HepG2 (cell line): Measurements from ENCODE around the gene TRAPPC12. TPM values are rescaled to one million over a fixed set of nuclear protein-coding genes. Genes with fewer than 3 reads are reported as not detected.

Source experiments
- CCAR2 ChIP-seq: fragments of 200-400 bp; formaldehyde crosslinking; optimal IDR thresholded peaks from 2 replicates; pipeline ENCODE3; 2018; ENCODE audit warnings: low read depth, mild to moderate bottlenecking, low read length, moderate library complexity
- EZH2 ChIP-seq: conservative IDR thresholded peaks from 2 replicates; pipeline ENCODE4 v1.6.1; 2012; ENCODE audit warnings: mild to moderate bottlenecking, low read depth, low read length, moderate library complexity
- NAIF1 ChIP-seq: sonication (generic); formaldehyde crosslinking; IDR thresholded peaks from 2 replicates; pipeline ENCODE4 v1.5.0; 2020; ENCODE audit warnings: mild to moderate bottlenecking, missing genetic modification reagents, borderline replicate concordance
- PATZ1 ChIP-seq: sonication (generic); formaldehyde crosslinking; IDR thresholded peaks from 2 replicates; pipeline ENCODE4 v1.4.0; 2020; ENCODE audit warnings: missing genetic modification reagents
- PHF21A ChIP-seq: sonication (generic); formaldehyde crosslinking; IDR thresholded peaks from 2 replicates; pipeline ENCODE4 v1.5.0; 2020; ENCODE audit warnings: mild to moderate bottlenecking, missing genetic modification reagents
- POLR2AphosphoS2 ChIP-seq: IDR thresholded peaks from 2 replicates; pipeline ENCODE4 v1.6.1; 2011; ENCODE audit warnings: low read depth, low read length, improper control_type of control experiment
- POLR2G ChIP-seq: fragments of 200-400 bp; formaldehyde crosslinking; IDR thresholded peaks from 2 replicates; pipeline ENCODE4 v1.6.1; 2018; ENCODE audit warnings: mild to moderate bottlenecking, low read depth, low read length, moderate library complexity
- RARA ChIP-seq: IDR thresholded peaks from 2 replicates; pipeline ENCODE4 v1.6.1; 2016; ENCODE audit warnings: missing genetic modification reagents, missing compliant biosample characterization
- SATB2 ChIP-seq: sonication (generic); formaldehyde crosslinking; IDR thresholded peaks from 2 replicates; pipeline ENCODE4 v1.5.0; 2020; ENCODE audit warnings: missing genetic modification reagents
- SMARCE1 ChIP-seq: fragments of 450-650 bp; IDR thresholded peaks from 2 replicates; pipeline ENCODE4 v1.6.1; 2017; ENCODE audit warnings: borderline replicate concordance
- SRY ChIP-seq: sonication (generic); formaldehyde crosslinking; IDR thresholded peaks from 2 replicates; pipeline ENCODE4 v1.8.0; 2022; ENCODE audit warnings: mild to moderate bottlenecking, missing genetic modification reagents
- TEF ChIP-seq: sonication (generic); formaldehyde crosslinking; IDR thresholded peaks from 2 replicates; pipeline ENCODE4 v1.5.0; 2020; ENCODE audit warnings: missing genetic modification reagents
- YY1 ChIP-seq: IDR thresholded peaks from 2 replicates; pipeline ENCODE4 v1.6.1; 2011; ENCODE audit warnings: low read length, low read depth, moderate library complexity, mild to moderate bottlenecking; ENCODE audit not compliant: insufficient read depth, insufficient replicate concordance
- ZBTB10 ChIP-seq: sonication (generic); formaldehyde crosslinking; IDR thresholded peaks from 2 replicates; pipeline ENCODE4 v1.4.0; 2020; ENCODE audit warnings: missing genetic modification reagents, borderline replicate concordance
- ZFP36L1 ChIP-seq: sonication (generic); formaldehyde crosslinking; IDR thresholded peaks from 2 replicates; pipeline ENCODE4 v1.8.0; 2022; ENCODE audit warnings: mild to moderate bottlenecking, missing genetic modification reagents, moderate library complexity
- ZNF512B ChIP-seq: sonication (generic); formaldehyde crosslinking; IDR thresholded peaks from 2 replicates; pipeline ENCODE4 v1.5.1; 2020; ENCODE audit warnings: missing genetic modification reagents, mild to moderate bottlenecking, borderline replicate concordance
- ZNF546 ChIP-seq: sonication (generic); formaldehyde crosslinking; conservative IDR thresholded peaks from 2 replicates; pipeline ENCODE4 v1.8.1; 2023; ENCODE audit warnings: mild to moderate bottlenecking, missing genetic modification reagents
- ZNF556 ChIP-seq: sonication (generic); formaldehyde crosslinking; IDR thresholded peaks from 2 replicates; pipeline ENCODE4 v1.4.0; 2020; ENCODE audit warnings: mild to moderate bottlenecking, missing genetic modification reagents, borderline replicate concordance
- ZNF674 ChIP-seq: sonication (generic); formaldehyde crosslinking; IDR thresholded peaks from 2 replicates; pipeline ENCODE4 v1.5.0; 2020; ENCODE audit warnings: low read depth, mild to moderate bottlenecking, missing genetic modification reagents
- ZNF816 ChIP-seq: sonication (generic); formaldehyde crosslinking; IDR thresholded peaks from 2 replicates; pipeline ENCODE4 v1.8.0; 2022; ENCODE audit warnings: missing genetic modification reagents, mild to moderate bottlenecking, borderline replicate concordance
- ZNF883 ChIP-seq: sonication (generic); formaldehyde crosslinking; IDR thresholded peaks from 2 replicates; pipeline ENCODE4 v1.5.1; 2020; ENCODE audit warnings: mild to moderate bottlenecking, missing genetic modification reagents; ENCODE audit errors: not compliant biosample characterization
- polyA plus RNA-seq, 8 experiments: library from polyadenylated mRNA; depleted of rRNA in 3 of 8; stranded (reverse) in 7 of 8; unstranded in 1 of 8; fragments of >200 nt; fragmentation: Illumina TruSeq in 4 of 8; extraction: Trizol in 4 of 8; gene quantifications; 2 replicates each; pipeline versions ENCODE4 v1.2.1 to v1.2.3, GENCODE V29; 2011 to 2016; ENCODE audit warnings: low read depth in 4 of 8, missing spikeins in 1 of 8, mixed read lengths in 1 of 8; ENCODE audit not compliant: insufficient read depth in 1 of 8
- total RNA-seq, 5 experiments: library from RNA; depleted of rRNA; stranded (reverse); fragments of >200 nt; fragmentation: Illumina TruSeq; extraction: Trizol; gene quantifications; 2 replicates each; pipeline ENCODE4 v1.2.3, GENCODE V29; 2016; ENCODE audit warnings: low read depth in 1 of 5

Gene TRAPPC12
- total and polyA plus RNA-seq, 2 of the 13 experiments (the other 11 are each of a cell fraction or from before 2014, with no cell fraction given) = 46.4 to 97.7 TPM

- TF ChIP-seq ZNF546 (CRISPR knock-in tag) (no peak), SMARCE1 (no peak), POLR2AphosphoS2 (no peak), ZBTB10 (0 out of 2 replicates have a peak, but pooled peaks have one; percentile 21), YY1 (peak; percentile 87), SATB2 (CRISPR knock-in tag) (0 out of 2 replicates have a peak, but pooled peaks have one; percentile 24), ZNF816 (CRISPR knock-in tag) (peak; percentile 60), RARA (CRISPR knock-in tag) (peak; percentile 73), ZNF512B (peak; percentile 86; the same call in 1 of the 2 replicates), ZNF883 (CRISPR knock-in tag) (no peak), POLR2G (no peak), NAIF1 (no peak), PHF21A (CRISPR knock-in tag) (peak; percentile 66), EZH2 (no peak), ZNF556 (CRISPR knock-in tag) (peak; percentile 50; the same call in 1 of the 2 replicates), CCAR2 (no peak), ZNF674 (CRISPR knock-in tag) (no peak), TEF (CRISPR knock-in tag) (peak; percentile 91; the same call in 1 of the 2 replicates), SRY (no peak; the same call in 1 of the 2 replicates), PATZ1 (CRISPR knock-in tag) (peak; percentile 33; the same call in 1 of the 2 replicates), ZFP36L1 (CRISPR knock-in tag) (no peak)
Measured at GRCh38 chr2:3492951-3493614, 113.6 kb downstream of the TRAPPC12 start (continued).
